CD4-positive, alpha-beta T cell (primary cell): Measurements from ENCODE around the gene TSPAN32. TPM values are rescaled to one million over a fixed set of nuclear protein-coding genes. Genes with fewer than 3 reads are reported as not detected.

Experiments
- ATAC-seq: fragments of 200-7000 bp; cut with Tn5 transposase; one replicate; pipeline ENCODE4 v1.10.0; 2022; ENCODE audit warnings: mild to moderate bottlenecking; ENCODE audit not compliant: poor library complexity
- CTCF ChIA-PET: fragments of 350-600 bp; sonication (Branson Sonifier 250); formaldehyde crosslinking; loops from one replicate; lab custom pipeline; 2021; ENCODE audit warnings: antibody characterized with exemption, inconsistent platforms; lab: Charles Lee
- POLR2A ChIA-PET: fragments of 350-600 bp; sonication (Branson Sonifier 250); formaldehyde crosslinking; loops from one replicate; lab custom pipeline; 2021; ENCODE audit warnings: antibody characterized with exemption, inconsistent platforms; lab: Charles Lee
- DNase-seq, 14 experiments: peaks; one replicate each; pipeline ENCODE4 v3.0.0-alpha.2; 2013 to 2020; ENCODE audit warnings: mixed read lengths in 2 of 14
- H3K27ac ChIP-seq, 2 donors: one replicate each; pipeline versions ENCODE4 v1.5.1 to v1.7.0; 2013; ENCODE audit warnings: low read length in 2 of 2, low read depth in 1 of 2, mild to moderate bottlenecking in 1 of 2
- H3K27me3 ChIP-seq, 2 experiments: 1 replicate in 1 of 2; 2 replicates in 1 of 2; pipeline versions ENCODE4 v1.6.1 to v1.7.0; 2013; ENCODE audit warnings: low read length in 2 of 2, control low read depth in 1 of 2, mild to moderate bottlenecking in 1 of 2, moderate library complexity in 1 of 2; ENCODE audit not compliant: insufficient read depth in 2 of 2, control insufficient read depth in 1 of 2
- H3K36me3 ChIP-seq: one replicate; pipeline ENCODE4 v1.6.1; 2013; ENCODE audit warnings: low read length, control low read depth; ENCODE audit not compliant: insufficient read depth
- H3K4me1 ChIP-seq: one replicate; pipeline ENCODE4 v1.6.1; 2013; ENCODE audit warnings: low read length, control low read depth; ENCODE audit not compliant: insufficient read depth
- H3K4me3 ChIP-seq: one replicate; pipeline ENCODE4 v1.5.1; 2013; ENCODE audit warnings: mild to moderate bottlenecking, low read length, moderate library complexity
- H3K9me3 ChIP-seq, 2 experiments: 1 replicate in 1 of 2; 2 replicates in 1 of 2; pipeline versions ENCODE4 v1.6.1 to v1.7.0; 2013; ENCODE audit warnings: low read length in 2 of 2, mild to moderate bottlenecking in 2 of 2, control low read depth in 1 of 2, moderate library complexity in 1 of 2; ENCODE audit not compliant: control insufficient read depth in 1 of 2, insufficient read depth in 1 of 2
- H3K27ac Mint-ChIP-seq: one replicate; pipeline ENCODE4 v1.8.0; 2020; ENCODE audit warnings: mixed read lengths
- H3K27me3 Mint-ChIP-seq: one replicate; pipeline ENCODE4 v1.8.0; 2021; ENCODE audit warnings: mixed read lengths
- H3K36me3 Mint-ChIP-seq: one replicate; pipeline ENCODE4 v1.8.0; 2021; ENCODE audit warnings: low read depth, mixed read lengths
- H3K4me1 Mint-ChIP-seq: one replicate; pipeline ENCODE4 v1.8.0; 2021; ENCODE audit warnings: low read depth, mixed read lengths
- H3K4me3 Mint-ChIP-seq: one replicate; pipeline ENCODE4 v1.8.0; 2020; ENCODE audit warnings: mild to moderate bottlenecking, mixed read lengths
- H3K9me3 Mint-ChIP-seq: one replicate; pipeline ENCODE4 v1.8.0; 2020; ENCODE audit warnings: mixed read lengths
- intact Hi-C, 2 experiments: fragments of 100-400 bp; cut with DNase I in 1 of 2; cut with micrococcal nuclease in 1 of 2; formaldehyde crosslinking; loops; one replicate each; pipeline versions ENCODE4 v1.15.1 to v1.9.0; 2023 to 2025; cut with DNase I, micrococcal nuclease
- total RNA-seq, 174 experiments: library from RNA in 2 of 174; stranded (reverse) in 2 of 174; gene quantifications; one replicate each; pipeline ENCODE4 v1.2.3 and lab custom pipeline; 2021 to 2026
- TF ChIP-seq, protein P1 (sequence below): fragments of 200-600 bp; IDR thresholded peaks from one replicate; pipeline ENCODE4 v1.8.0; 2022; ENCODE audit warnings: antibody characterized with exemption, mild to moderate bottlenecking

Gene TSPAN32
- total RNA-seq, 2 experiments from 2014 or later, result 81.8 TPM

DNA sequence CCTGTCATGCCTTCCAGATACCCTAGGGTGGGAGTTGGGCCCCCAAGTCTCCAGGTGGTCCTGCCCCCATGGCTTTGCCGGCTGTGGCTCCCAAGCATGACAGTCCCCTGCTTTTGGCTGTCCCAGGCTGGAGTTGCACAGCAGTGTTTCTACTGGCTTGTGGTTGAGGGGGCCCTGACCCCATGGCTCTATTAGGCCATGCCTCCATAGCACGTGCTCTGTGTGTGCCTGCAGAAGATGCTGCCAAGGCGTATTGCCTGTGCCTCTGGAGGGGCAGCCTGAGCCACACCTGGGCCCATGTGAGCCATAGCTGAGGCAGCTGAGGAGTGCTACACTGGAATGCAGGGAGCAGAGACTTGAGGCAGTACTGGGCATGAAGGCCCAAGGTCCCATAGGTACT, 49.9 kb downstream of the TSPAN32 start:
- Histone ChIP-seq H3K27ac (no peak overlapping the region), H3K36me3 (no peaks in the 10 kb centered on the region), H3K4me1 (no peaks in the 10 kb centered on the region), H3K27me3 (no peaks in the 10 kb centered on the region), H3K4me3 (no peak overlapping the region), H3K9me3 (peaks cover 0 to 22% of the 10 kb centered on the region in 2 experiments)
- no peak for DNase-seq
- no peaks in the 10 kb centered on the region for H3K27me3 Mint-ChIP-seq
- ChIA-PET CTCF (no interaction called here), POLR2A (no interaction called here)
- peaks cover 4% of the 10 kb centered on the region for H3K9me3 Mint-ChIP-seq
- H3K27ac Mint-ChIP-seq, result no peak overlapping the region
- H3K4me1 Mint-ChIP-seq, result no peaks in the 10 kb centered on the region
- intact Hi-C loops, result no loop called here
- no peak overlapping the region for H3K4me3 Mint-ChIP-seq
- ATAC-seq, result no peak
- peaks cover 5% of the 10 kb centered on the region for H3K36me3 Mint-ChIP-seq
- TF ChIP-seq, protein P1, sequence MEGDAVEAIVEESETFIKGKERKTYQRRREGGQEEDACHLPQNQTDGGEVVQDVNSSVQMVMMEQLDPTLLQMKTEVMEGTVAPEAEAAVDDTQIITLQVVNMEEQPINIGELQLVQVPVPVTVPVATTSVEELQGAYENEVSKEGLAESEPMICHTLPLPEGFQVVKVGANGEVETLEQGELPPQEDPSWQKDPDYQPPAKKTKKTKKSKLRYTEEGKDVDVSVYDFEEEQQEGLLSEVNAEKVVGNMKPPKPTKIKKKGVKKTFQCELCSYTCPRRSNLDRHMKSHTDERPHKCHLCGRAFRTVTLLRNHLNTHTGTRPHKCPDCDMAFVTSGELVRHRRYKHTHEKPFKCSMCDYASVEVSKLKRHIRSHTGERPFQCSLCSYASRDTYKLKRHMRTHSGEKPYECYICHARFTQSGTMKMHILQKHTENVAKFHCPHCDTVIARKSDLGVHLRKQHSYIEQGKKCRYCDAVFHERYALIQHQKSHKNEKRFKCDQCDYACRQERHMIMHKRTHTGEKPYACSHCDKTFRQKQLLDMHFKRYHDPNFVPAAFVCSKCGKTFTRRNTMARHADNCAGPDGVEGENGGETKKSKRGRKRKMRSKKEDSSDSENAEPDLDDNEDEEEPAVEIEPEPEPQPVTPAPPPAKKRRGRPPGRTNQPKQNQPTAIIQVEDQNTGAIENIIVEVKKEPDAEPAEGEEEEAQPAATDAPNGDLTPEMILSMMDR, result no peak

DNA sequence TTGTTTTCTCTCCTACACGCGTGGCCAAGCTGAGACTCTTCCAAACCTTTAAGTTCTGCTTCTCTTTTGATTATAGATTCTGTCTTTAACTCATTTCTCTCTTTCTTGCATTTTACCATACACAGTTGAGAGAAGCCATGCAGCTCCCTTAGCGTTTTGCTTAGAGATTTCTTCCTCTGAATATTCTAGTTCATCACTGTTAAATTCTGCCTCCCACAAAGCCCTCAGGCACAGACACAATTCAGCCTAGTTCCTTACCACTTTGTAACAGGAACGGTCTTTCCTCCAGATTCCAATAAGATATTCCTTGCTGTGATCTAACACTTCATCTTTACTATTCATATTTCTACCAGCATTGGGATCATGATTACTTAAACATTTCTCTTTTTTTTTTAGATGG, 50.6 kb downstream of the TSPAN32 start:
- POLR2A ChIA-PET, result no interaction called here
- Mint-ChIP-seq H3K27me3 (no peaks in the 10 kb centered on the region), H3K27ac (no peak overlapping the region), H3K36me3 (peaks cover 5% of the 10 kb centered on the region), H3K4me3 (no peak overlapping the region), H3K9me3 (peaks cover 4% of the 10 kb centered on the region), H3K4me1 (no peaks in the 10 kb centered on the region)
- TF ChIP-seq, protein P1, result no peak
- no peak for DNase-seq
- CTCF ChIA-PET, result no interaction called here
- H3K27ac ChIP-seq, result no peak overlapping the region
- ATAC-seq, result no peak
- intact Hi-C loops, result no loop called here
- H3K27me3 ChIP-seq, result no peaks in the 10 kb centered on the region
- H3K4me3 ChIP-seq, result no peak overlapping the region
- no peaks in the 10 kb centered on the region for H3K4me1 ChIP-seq
- H3K9me3 ChIP-seq, result peaks cover 0 to 21% of the 10 kb centered on the region in 2 experiments
- no peaks in the 10 kb centered on the region for H3K36me3 ChIP-seq

DNA sequence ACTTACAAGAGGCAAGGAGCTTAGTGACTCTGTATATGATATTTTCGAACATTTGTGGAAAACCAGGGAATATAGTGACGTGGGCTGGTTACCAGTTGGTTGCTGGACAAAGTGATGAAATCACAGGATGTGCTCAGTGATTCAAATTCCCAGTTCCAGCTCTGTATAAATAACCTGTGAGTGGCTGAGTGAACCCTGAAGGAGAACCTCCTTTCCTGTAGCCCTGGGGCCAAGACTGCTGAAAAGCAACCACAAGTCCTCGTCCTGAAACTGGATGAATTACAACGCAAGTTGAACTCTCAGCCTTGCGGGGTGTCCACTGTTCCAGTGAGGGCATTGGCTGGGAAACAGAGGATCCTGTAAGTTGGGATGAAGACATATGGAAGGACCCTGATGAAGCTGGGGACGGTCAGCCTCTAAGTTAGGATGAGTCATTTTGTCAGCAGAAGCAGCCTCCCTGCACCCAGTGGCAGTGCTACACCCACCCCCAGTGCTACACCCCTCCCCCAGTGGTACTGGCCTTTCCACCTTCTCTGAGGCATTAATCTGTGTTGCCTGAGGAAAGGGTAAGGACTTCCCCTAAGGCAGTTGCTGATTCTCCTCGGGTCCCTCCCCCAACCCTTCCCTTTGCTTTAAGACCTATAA, 53.3 kb downstream of the TSPAN32 start:
- H3K27me3 Mint-ChIP-seq, result no peaks in the 10 kb centered on the region
- ChIA-PET CTCF (no interaction called here), POLR2A (no interaction called here)
- ATAC-seq (no peak), DNase-seq (no peak)
- Histone ChIP-seq H3K4me3 (no peak overlapping the region), H3K36me3 (no peaks in the 10 kb centered on the region), H3K4me1 (no peaks in the 10 kb centered on the region), H3K27me3 (no peaks in the 10 kb centered on the region), H3K9me3 (peaks cover 0 to 7% of the 10 kb centered on the region in 2 experiments), H3K27ac (no peak overlapping the region)
- no peaks in the 10 kb centered on the region for H3K36me3 Mint-ChIP-seq
- TF ChIP-seq, protein P1, result no peak
- no peaks in the 10 kb centered on the region for H3K9me3 Mint-ChIP-seq
- no peak overlapping the region for H3K4me3 Mint-ChIP-seq
- H3K4me1 Mint-ChIP-seq, result no peaks in the 10 kb centered on the region
- intact Hi-C loops, result no loop called here
- no peak overlapping the region for H3K27ac Mint-ChIP-seq
